ENCODE results near the gene CINP. TPM values are rescaled to one million over a fixed set of nuclear protein-coding genes. Genes with fewer than 3 reads are reported as not detected.
A peak's percentile ranks its signal among the peaks of the same experiment; 100 is the strongest.

CINP gene
- total RNA-seq: 10 to 100 TPM; 27.8 to 40.1 (median 32.5) TPM
- 10 to 100 TPM; 22.5 to 42.4 (median 35.9) TPM for polyA plus RNA-seq
- long read RNA-seq, donor 1, full-length matches to known transcripts: 18 of 22 reads
- long read RNA-seq, donor 1, partial matches to known transcripts: 0 of 22 reads
- long read RNA-seq, donor 1, other reads (novel, unspliced or antisense): 4 of 22 reads
- long read RNA-seq, donor 2, full-length matches to known transcripts: 42 of 50 reads
- long read RNA-seq, donor 2, partial matches to known transcripts: 5 of 50 reads
- long read RNA-seq, donor 2, other reads (novel, unspliced or antisense): 3 of 50 reads

DNA sequence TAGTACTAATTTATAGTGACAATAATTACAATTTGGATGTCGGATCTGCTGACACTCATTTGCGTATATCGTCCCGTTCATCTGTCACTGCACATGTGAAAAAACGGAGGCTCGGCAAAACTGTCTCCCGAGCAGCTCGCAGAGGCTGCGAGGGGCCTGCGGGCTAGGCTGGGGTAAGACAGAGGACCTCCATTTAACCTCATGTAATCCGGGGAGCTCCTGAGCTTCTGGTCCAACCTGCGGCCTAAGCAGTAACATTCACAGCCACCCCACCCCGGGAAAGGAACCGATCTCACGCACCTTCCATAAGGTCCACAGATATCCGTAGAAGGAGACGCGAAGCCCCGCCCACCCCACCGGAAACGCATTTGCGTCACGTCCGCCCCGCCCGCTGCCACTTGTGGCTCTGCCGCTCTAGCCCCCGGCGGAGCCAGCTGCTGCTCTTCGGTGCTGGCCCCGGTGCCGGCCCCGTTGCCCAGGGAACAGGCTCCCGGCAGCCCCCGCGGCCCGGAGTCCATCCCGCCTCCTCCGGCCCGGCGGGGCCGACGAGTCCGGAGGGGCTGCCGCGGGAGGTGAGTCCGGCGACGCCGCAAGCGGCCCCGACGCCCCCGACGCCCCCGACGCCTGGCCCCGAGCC is at the start of gene CINP, which contains the start of gene TECPR2:
TSS of gene CINP (minus strand) at position 346 of the 637 bp plus-strand sequence. CDS start at position 307, 39 bp downstream.
TSS of gene TECPR2 (plus strand) at position 397 of the 637 bp plus-strand sequence. CDS start 13,781 bp downstream, outside the sequence.
- H3K27me3 ChIP-seq (ENCODE audit: insufficient read depth in 3 of 3, low read length in 2 of 3): no peaks in the 10 kb centered on the region
- ATAC-seq (peak; percentile 96 to 98 (median 98)), DNase-seq (peak; percentile 99)
- 0 to 1% (median 1%) methylated on average over 37 to 58 of the region's 58 CpGs for WGBS, 3 donors
- intact Hi-C loops (cut with DNase I): loop anchor here (2.0 to 5.0 kb wide), 3 partner anchors 42 to 45 kb away; partner anchors contain the start of gene ZNF839 (in 1 of the 2)
- H3K36me3 ChIP-seq (ENCODE audit: insufficient read depth in 1 of 2, low read depth in 1 of 2): peaks cover 0 to 26% of the 10 kb centered on the region in 2 donors
- peak within 1 kb of the TSS; percentile 88 for H3K4me3 ChIP-seq
- H3K9me3 ChIP-seq: no peaks in the 10 kb centered on the region
- no peak for TF ChIP-seq CTCF (IDR thresholded peaks at IDR 0.05)
- peak within 1 kb of the TSS; percentile 94 for H3K27ac ChIP-seq
- H3K4me1 ChIP-seq: peaks cover 29% of the 10 kb centered on the region

GRCh38 chr14:102408724-102409123 is 46.0 kb upstream of the CINP start:
- H3K4me3 ChIP-seq: no peak overlapping the region
- no peak for TF ChIP-seq CTCF (IDR thresholded peaks at IDR 0.05)
- intact Hi-C loops (cut with DNase I): loop anchor here in 1 of 2 donors (5.0 kb wide), 1 partner anchor 46 kb away; the partner anchor contains the start of genes CINP and TECPR2
- no peak for DNase-seq
- peaks cover 23% of the 10 kb centered on the region for H3K4me1 ChIP-seq
- H3K27me3 ChIP-seq (ENCODE audit: insufficient read depth in 3 of 3, low read length in 2 of 3): no peaks in the 10 kb centered on the region
- peak overlapping the region; percentile 80 for H3K27ac ChIP-seq
- H3K9me3 ChIP-seq: peaks cover under 1% of the 10 kb centered on the region
- ATAC-seq: peak; percentile 80 to 87 (median 84)
- H3K36me3 ChIP-seq (ENCODE audit: insufficient read depth in 1 of 2, low read depth in 1 of 2): peaks cover 0 to 3% of the 10 kb centered on the region in 2 donors

GRCh38 chr14:102407258-102407657 is 44.6 kb upstream of the CINP start:
- peak; percentile 37 to 82 (median 74) for ATAC-seq
- intact Hi-C loops (cut with DNase I): loop anchor here in 1 of 2 donors (5.0 kb wide), 1 partner anchor 45 kb away; the partner anchor contains the start of genes CINP and TECPR2
- TF ChIP-seq CTCF (IDR thresholded peaks at IDR 0.05): no peak
- WGBS, 3 donors: 29 to 52% (median 35%) methylated on average over 7 of the region's 7 CpGs
- H3K4me1 ChIP-seq: peaks cover 23% of the 10 kb centered on the region
- no peak overlapping the region for H3K4me3 ChIP-seq
- no peak for DNase-seq
- no peaks in the 10 kb centered on the region for H3K27me3 ChIP-seq (ENCODE audit: insufficient read depth in 3 of 3, low read length in 2 of 3)
- H3K9me3 ChIP-seq: peaks cover 14% of the 10 kb centered on the region
- peaks cover 0 to 12% of the 10 kb centered on the region in 2 donors for H3K36me3 ChIP-seq (ENCODE audit: insufficient read depth in 1 of 2, low read depth in 1 of 2)
- peak overlapping the region; percentile 80 for H3K27ac ChIP-seq

DNA sequence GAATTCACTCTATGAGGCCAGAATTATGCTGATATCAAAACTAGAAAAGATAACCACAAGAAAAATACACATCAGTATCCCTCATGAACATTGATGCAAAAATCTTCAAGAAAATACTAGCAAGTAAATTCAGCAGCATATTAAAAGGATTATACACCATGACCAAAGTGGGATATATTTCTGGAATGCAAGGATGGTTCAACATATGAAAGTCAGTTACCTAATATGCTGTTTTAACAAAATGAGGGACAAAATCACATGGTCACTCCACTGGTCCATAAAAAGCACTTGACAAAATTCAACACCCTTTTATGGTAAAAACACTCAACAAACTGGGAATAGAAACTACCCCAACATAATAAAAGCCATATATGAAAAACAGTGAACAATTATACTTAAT is 40.3 kb upstream of the CINP start:
- peaks cover 0 to 9% of the 10 kb centered on the region in 2 donors for H3K36me3 ChIP-seq (ENCODE audit: insufficient read depth in 1 of 2, low read depth in 1 of 2)
- H3K27ac ChIP-seq: no peak overlapping the region
- ATAC-seq (no peak), DNase-seq (no peak)
- TF ChIP-seq CTCF (IDR thresholded peaks at IDR 0.05): no peak
- intact Hi-C loops (cut with DNase I): no loop called here
- H3K4me3 ChIP-seq: no peak overlapping the region
- H3K4me1 ChIP-seq: peaks cover 14% of the 10 kb centered on the region
- peaks cover 18% of the 10 kb centered on the region for H3K9me3 ChIP-seq
- H3K27me3 ChIP-seq (ENCODE audit: insufficient read depth in 3 of 3, low read length in 2 of 3): no peaks in the 10 kb centered on the region

Data from psoas muscle (tissue), 8 donors.